ENCODE results near the gene TMEM37. TPM values are rescaled to one million over a fixed set of nuclear protein-coding genes. Genes with fewer than 3 reads are reported as not detected.

The TMEM37 gene
- total and polyA plus RNA-seq, 2 of the 13 experiments (the other 11 are each of a cell fraction or from before 2014, with no cell fraction given), result 37.7 to 115 TPM

- TF ChIP-seq ZNF800 (CRISPR knock-in tag; IDR thresholded peaks at IDR 0.05), result 0 out of 2 replicates have a peak, but pooled peaks have one; percentile 11
- peak; percentile 27; the same call in 1 of the 2 replicates for TF ChIP-seq ARID4A (CRISPR knock-in tag; IDR thresholded peaks at IDR 0.05; ENCODE audit: borderline replicate concordance)
- peak; percentile 40 for TF ChIP-seq ETV5 (CRISPR knock-in tag; IDR thresholded peaks at IDR 0.05; ENCODE audit: borderline replicate concordance)
- TF ChIP-seq ARNTL (CRISPR knock-in tag; IDR thresholded peaks at IDR 0.05), result peak; percentile 65
- peak; percentile 74 for TF ChIP-seq NCOA2 (CRISPR knock-in tag; IDR thresholded peaks at IDR 0.05)
- TF ChIP-seq ZKSCAN8 (CRISPR knock-in tag; IDR thresholded peaks at IDR 0.05; ENCODE audit: borderline replicate concordance), result 0 out of 2 replicates have a peak, but pooled peaks have one; percentile 53
- TF ChIP-seq ATF6 (CRISPR knock-in tag; conservative IDR thresholded peaks at IDR 0.05), result peak; percentile 88; the same call in 1 of the 2 replicates
- peak; percentile 24; the same call in 1 of the 2 replicates for TF ChIP-seq ZNF362 (CRISPR knock-in tag; IDR thresholded peaks at IDR 0.05; ENCODE audit: borderline replicate concordance)
- TF ChIP-seq IKZF5 (CRISPR knock-in tag; IDR thresholded peaks at IDR 0.05), result peak; percentile 49
- peak; percentile 66; the same call in 1 of the 2 replicates for TF ChIP-seq ZFP37 (CRISPR knock-in tag; IDR thresholded peaks at IDR 0.05; ENCODE audit: borderline replicate concordance)
- TF ChIP-seq POLR2AphosphoS5 (IDR thresholded peaks at IDR 0.05; ENCODE audit: low read depth, low read length), result peak; percentile 72
- 0 out of 2 replicates have a peak, but pooled peaks have one; percentile 52 for TF ChIP-seq HOXD1 (CRISPR knock-in tag; IDR thresholded peaks at IDR 0.05)
- TF ChIP-seq MYC (CRISPR knock-in tag; IDR thresholded peaks at IDR 0.05; ENCODE audit: borderline replicate concordance), result peak; percentile 77
- TF ChIP-seq ELF4 (CRISPR knock-in tag; IDR thresholded peaks at IDR 0.05; ENCODE audit: borderline replicate concordance), result no peak
- TF ChIP-seq SOX5 (CRISPR knock-in tag; IDR thresholded peaks at IDR 0.05; ENCODE audit: borderline replicate concordance), result peak; percentile 84
- no peak for TF ChIP-seq PREB (CRISPR knock-in tag; IDR thresholded peaks at IDR 0.05)
These were observed 6.5 kb downstream of the TMEM37 start (continued) for GRCh38 chr2:119438128-119438656.

All from HepG2 (cell line).